Activated CD8-positive, alpha-beta memory T cell treated with anti-CD3 and anti-CD28 coated beads for 36 hours (primary cell): ENCODE results near the gene RAB6C. TPM values are rescaled to one million over a fixed set of nuclear protein-coding genes. Genes with fewer than 3 reads are reported as not detected.
"Not testable (repeated sequence)": the region's sequence is repeated elsewhere in the genome, so short reads cannot be mapped to it uniquely, and the experiment has no call there.

Source experiments
- CTCF ChIA-PET: fragments of 350-600 bp; sonication (Branson Sonifier 250); formaldehyde crosslinking; loops from one replicate; lab custom pipeline; 2021; ENCODE audit warnings: antibody characterized with exemption; lab: Charles Lee
- POLR2A ChIA-PET: fragments of 350-600 bp; sonication (Branson Sonifier 250); formaldehyde crosslinking; loops from one replicate; lab custom pipeline; 2021; ENCODE audit warnings: antibody characterized with exemption; lab: Charles Lee
- total RNA-seq, 2 experiments: library from RNA; stranded (reverse); gene quantifications; one replicate each; pipeline ENCODE4 v1.2.3, GENCODE V29; 2021

The RAB6C gene
- total RNA-seq, 2 experiments from 2014 or later = 0.06 TPM

DNA sequence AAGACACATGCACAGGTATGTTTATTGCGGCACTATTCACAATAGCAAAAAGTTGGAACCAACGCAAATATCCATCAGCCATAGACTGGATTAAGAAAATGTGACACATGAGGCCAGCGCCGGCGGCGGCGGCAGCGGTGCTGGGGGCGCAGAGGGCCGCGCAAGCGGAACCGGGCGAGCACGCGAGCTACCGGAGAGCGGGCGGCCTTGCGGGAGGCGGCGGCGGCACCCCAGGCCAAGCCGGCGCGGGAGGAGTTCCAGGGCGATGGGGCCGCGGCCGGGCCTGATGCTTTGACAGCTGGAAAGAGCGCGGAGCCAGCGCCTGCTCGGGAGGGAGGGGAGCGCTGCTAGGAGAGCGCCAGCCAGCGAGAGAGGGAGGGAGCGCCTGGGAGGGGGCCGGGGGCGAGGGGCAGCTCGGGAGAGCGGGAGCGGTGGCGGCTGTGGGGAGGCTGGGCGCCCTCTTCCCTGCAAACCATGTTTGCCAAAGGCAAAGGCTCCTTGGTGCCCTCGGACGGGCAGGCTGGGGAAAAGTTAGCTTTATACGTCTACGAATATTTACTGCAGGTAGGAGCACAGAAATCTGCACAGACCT, 13.0 kb downstream of the RAB6C start:
- POLR2A ChIA-PET, CTCF ChIA-PET: not testable (repeated sequence)

DNA sequence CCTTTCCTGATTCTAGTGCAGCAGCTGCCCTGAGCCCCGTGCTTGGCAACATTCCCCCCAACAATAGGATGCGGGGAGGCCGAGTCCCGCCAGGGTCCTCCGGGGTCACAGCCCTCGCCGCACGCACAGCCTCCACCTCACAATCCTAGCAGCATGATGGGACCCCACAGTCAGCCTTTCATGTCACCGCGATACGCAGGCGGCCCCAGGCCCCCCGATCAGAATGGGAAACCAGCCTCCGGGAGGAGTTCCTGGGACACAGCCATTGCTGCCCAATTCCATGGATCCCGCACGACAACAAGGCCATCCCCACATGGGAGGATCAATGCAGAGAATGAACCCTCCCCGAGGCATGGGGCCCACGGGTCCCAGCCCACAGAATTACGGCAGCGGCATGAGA, 13.7 kb downstream of the RAB6C start:
- CTCF ChIA-PET, POLR2A ChIA-PET: not testable (repeated sequence)

DNA sequence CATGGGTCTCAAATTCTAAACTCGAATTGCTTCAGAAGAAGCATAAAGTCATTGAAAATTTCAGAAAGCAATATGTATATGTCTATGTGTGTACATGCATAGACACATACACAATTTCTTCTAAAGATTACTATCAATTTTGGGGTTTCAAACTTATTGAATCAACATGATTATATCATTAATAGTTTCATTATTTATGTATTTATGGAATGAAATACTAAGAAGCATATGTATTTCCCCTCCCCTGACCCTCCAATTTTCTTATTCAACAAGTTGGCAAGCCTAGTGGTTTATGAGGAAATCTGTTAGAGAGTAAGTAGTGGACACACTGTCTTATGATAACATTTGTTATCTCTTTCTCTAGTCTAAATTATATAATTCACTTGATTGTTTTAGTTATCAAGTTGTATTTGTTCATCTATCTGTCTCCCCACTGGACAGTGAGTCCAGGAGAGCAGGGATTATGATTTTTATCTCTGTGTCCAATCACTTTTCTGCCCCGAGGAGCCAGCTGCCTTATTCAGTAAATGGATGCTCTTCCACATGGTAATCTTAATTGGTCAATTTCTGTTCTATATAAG, 17.3 kb downstream of the RAB6C start:
- CTCF ChIA-PET, POLR2A ChIA-PET: not testable (repeated sequence)

DNA sequence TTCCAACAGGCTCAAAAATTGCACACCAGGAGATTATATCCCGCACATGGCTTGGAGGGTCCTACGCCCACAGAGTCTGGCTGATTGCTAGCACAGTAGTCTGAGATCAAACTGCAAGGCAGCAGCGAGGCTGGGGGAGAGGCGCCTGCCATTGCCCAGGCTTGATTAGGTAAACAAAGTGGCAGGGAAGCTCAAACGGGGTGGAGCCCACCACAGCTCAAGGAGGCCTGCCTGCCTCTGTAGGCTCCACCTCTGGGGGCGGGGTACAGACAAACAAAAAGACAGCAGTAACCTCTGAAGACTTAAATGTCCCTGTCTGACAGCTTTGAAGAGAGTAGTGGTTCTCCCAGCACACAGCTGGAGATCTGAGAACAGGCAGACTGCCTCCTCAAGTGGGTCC, 19.3 kb downstream of the RAB6C start:
- CTCF ChIA-PET, POLR2A ChIA-PET: not testable (repeated sequence)

DNA sequence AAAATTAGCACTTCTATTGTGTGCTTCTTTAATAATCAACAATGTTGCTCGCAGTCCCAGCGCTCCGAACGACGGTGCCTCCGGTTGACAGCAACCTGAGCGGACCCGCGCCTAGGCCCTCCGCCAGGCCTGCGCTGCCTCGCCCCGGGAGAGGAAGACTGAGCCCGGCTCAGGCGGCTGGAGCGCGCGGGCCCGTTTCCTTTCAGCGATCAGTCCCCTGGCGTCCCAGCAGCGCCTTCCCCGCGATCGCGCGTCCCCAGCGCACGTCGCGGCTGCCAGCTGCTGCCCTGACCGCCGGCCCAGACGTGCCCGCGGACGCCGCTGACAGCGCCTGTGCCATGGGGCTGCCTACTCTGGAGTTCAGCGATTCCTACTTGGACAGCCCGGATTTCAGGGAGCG, 26.4 kb downstream of the RAB6C start:
- POLR2A ChIA-PET, CTCF ChIA-PET: not testable (repeated sequence)

DNA sequence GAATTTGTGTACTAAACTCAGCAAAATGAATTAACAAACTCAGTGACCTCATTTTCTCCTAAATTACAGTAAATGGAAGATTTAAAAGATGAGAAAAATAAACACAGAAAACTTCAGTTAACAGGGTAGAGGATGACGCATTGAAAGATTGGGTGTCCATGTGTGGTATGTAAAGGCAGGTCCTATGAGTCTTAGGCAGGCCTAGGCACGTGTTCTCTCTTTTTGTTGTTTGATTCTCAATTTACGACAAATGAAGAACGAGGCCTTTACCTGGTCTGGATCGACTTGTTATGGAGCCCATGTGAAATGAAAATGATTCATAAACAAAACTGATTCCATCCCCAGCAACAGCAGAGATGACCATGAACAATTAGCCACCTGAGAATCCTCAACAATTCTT, 37.2 kb downstream of the RAB6C start:
- POLR2A ChIA-PET, CTCF ChIA-PET: not testable (repeated sequence)

DNA sequence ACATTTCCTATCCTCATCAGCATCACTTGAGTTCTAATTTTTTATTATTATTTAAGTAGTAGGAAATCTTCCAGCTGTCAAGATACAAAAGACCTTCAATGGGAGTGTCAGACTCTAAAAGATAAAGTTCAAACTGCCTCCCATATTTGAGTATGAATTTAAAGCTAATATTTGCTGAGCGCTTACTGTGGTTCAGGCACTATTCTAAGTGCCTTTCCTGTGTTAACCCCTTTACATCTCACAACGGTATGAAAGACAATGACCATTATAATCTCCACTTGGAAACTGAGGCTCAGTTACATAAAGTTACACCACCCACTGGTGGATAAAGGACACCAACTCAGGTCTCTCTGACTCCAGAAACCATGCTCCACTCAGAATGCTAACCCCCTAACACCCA, 39.9 kb downstream of the RAB6C start:
- ChIA-PET POLR2A (no interaction called here), CTCF (no interaction called here)

DNA sequence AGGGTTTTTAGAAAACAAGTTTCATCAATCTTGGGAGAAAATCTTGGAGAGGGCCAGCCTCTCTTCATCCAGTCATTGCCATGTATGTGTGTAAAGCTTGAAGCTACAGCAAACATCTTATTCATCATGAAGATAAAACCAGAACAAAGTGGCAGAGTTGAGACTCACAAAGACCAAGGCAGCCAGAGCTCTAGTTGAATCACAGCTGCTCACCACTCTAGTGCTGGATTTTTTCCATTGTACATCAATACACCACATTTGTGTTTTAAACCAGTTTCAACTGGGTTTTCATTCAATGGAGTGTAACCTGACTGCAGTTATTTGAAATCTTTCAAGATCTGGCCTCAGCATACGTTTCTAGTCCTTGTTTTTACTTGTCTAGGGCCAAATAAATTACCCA, 40.6 kb downstream of the RAB6C start:
- CTCF ChIA-PET = not testable (repeated sequence)

DNA sequence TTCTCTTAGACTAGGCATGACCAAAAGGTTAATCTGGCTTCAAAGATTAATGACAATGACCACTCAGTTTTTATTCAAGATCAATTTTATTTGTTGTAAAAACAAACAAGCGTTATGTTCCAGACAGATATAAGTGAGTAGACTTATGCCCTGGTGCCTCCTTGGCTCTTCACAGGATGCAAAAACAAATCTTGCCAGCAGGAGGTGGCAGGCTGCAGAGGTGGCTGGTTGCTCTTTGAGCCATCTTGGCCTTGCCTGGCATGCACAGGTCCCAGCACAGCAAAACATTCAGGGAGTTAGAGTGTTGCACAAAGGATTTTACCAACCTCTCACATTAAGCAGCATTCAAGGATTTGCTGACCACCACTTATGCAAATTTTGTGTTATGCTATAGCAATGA, 46.5 kb downstream of the RAB6C start:
- POLR2A ChIA-PET, CTCF ChIA-PET: not testable (repeated sequence)

More for the DNA sequence above, 40.6 kb downstream of the RAB6C start:
- POLR2A ChIA-PET = not testable (repeated sequence)

Other genes with a start within 250 kb of the RAB6C start
- not detected for gene POTEF, start 149.6 kb downstream of the RAB6C start, total RNA-seq
- gene CCDC74B, start 165.4 kb downstream of the RAB6C start, total RNA-seq = 1 to 10 TPM in 1 of 2 experiments, under 1 TPM in 1; 0.70 to 1.1 TPM
- 100 to 1,000 TPM; 105 to 107 TPM for gene SMPD4, start 201.9 kb downstream of the RAB6C start, total RNA-seq
- 100 to 1,000 TPM; 326 to 336 TPM for gene MZT2B, start 202.6 kb downstream of the RAB6C start, total RNA-seq
- not detected for gene TUBA3E, start 218.8 kb downstream of the RAB6C start, total RNA-seq